WERI-Rb-1 (cell line): ENCODE measurements around the gene PIEZO2.
A peak's percentile ranks its signal among the peaks of the same experiment; 100 is the strongest.
"Not testable (repeated sequence)": the region's sequence is repeated elsewhere in the genome, so short reads cannot be mapped to it uniquely, and the experiment has no call there.

Source experiments
- DNase-seq: peaks from one replicate; pipeline ENCODE4 v3.0.0-alpha.2; 2020
- H3K27ac ChIP-seq: fragments of 250-450 bp; sonication (Bioruptor Pico); 2 replicates; pipeline ENCODE4 v1.5.1; 2020; ENCODE audit warnings: mild to moderate bottlenecking, moderate library complexity
- H3K27me3 ChIP-seq: fragments of 250-450 bp; sonication (Bioruptor Pico); 2 replicates; pipeline ENCODE4 v1.5.1; 2021; ENCODE audit warnings: mild to moderate bottlenecking, low read depth, moderate library complexity; ENCODE audit not compliant: insufficient read depth, severe bottlenecking
- H3K36me3 ChIP-seq: fragments of 250-450 bp; sonication (Bioruptor Pico); 2 replicates; pipeline ENCODE4 v1.5.1; 2020; ENCODE audit warnings: mild to moderate bottlenecking, moderate library complexity
- H3K4me3 ChIP-seq: 2 replicates; pipeline ENCODE4 v1.5.1; 2011; ENCODE audit warnings: low read depth, mild to moderate bottlenecking, control low read depth, low read length
- H3K9me3 ChIP-seq: fragments of 250-450 bp; sonication (Bioruptor Pico); 2 replicates; pipeline ENCODE4 v1.5.1; 2021; ENCODE audit warnings: mild to moderate bottlenecking, moderate library complexity; ENCODE audit not compliant: severe bottlenecking
- TF ChIP-seq, protein P1 (sequence below): IDR thresholded peaks from 2 replicates; pipeline ENCODE4 v1.5.1; 2011; ENCODE audit warnings: low read depth, mild to moderate bottlenecking, control low read depth, inconsistent platforms, low read length

The PIEZO2 gene

GRCh38 chr18:11149441-11150270 is at the start of gene PIEZO2:
Gene PIEZO2 (minus strand): TSS chr18:11149569. CDS start chr18:11148588, 981 bp downstream.
- peaks cover 35% of the 10 kb centered on the region for H3K27me3 ChIP-seq
- no peak within 1 kb of the TSS for H3K27ac ChIP-seq
- H3K36me3 ChIP-seq, result no peaks in the 10 kb centered on the region
- TF ChIP-seq, protein P1, sequence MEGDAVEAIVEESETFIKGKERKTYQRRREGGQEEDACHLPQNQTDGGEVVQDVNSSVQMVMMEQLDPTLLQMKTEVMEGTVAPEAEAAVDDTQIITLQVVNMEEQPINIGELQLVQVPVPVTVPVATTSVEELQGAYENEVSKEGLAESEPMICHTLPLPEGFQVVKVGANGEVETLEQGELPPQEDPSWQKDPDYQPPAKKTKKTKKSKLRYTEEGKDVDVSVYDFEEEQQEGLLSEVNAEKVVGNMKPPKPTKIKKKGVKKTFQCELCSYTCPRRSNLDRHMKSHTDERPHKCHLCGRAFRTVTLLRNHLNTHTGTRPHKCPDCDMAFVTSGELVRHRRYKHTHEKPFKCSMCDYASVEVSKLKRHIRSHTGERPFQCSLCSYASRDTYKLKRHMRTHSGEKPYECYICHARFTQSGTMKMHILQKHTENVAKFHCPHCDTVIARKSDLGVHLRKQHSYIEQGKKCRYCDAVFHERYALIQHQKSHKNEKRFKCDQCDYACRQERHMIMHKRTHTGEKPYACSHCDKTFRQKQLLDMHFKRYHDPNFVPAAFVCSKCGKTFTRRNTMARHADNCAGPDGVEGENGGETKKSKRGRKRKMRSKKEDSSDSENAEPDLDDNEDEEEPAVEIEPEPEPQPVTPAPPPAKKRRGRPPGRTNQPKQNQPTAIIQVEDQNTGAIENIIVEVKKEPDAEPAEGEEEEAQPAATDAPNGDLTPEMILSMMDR, result no peak
- H3K9me3 ChIP-seq, result no peaks in the 10 kb centered on the region
- DNase-seq, result peak; percentile 74
- H3K4me3 ChIP-seq, result peak within 1 kb of the TSS; percentile 44

GRCh38 chr18:11183637-11184036 is 34.3 kb upstream of the PIEZO2 start:
- no peaks in the 10 kb centered on the region for H3K27me3 ChIP-seq
- DNase-seq, result no peak
- TF ChIP-seq, protein P1, result no peak
- no peak overlapping the region for H3K27ac ChIP-seq
- H3K4me3 ChIP-seq, result no peak overlapping the region
- H3K36me3 ChIP-seq, result no peaks in the 10 kb centered on the region
- no peaks in the 10 kb centered on the region for H3K9me3 ChIP-seq

DNA sequence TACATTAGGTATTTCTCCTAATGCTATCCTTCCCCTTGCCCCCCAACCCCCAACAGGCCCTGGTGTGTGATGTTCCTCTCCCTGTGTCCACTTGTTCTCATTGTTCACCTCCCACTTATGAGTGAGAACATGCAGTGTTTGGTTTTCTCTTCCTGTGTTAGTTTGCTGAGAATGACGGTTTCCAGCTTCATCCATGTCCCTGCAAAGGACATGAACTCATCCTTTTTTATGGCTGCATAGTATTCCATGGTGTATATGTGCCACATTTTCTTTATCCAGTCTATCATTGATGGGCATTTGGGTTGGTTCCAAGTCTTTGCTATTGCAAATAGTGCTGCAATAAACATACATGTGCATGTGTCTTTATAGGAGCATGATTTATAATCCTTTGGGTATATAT is 32.3 kb upstream of the PIEZO2 start:
- not testable (repeated sequence) for H3K36me3 ChIP-seq, H3K27ac ChIP-seq, H3K27me3 ChIP-seq, H3K9me3 ChIP-seq, H3K4me3 ChIP-seq, DNase-seq

DNA sequence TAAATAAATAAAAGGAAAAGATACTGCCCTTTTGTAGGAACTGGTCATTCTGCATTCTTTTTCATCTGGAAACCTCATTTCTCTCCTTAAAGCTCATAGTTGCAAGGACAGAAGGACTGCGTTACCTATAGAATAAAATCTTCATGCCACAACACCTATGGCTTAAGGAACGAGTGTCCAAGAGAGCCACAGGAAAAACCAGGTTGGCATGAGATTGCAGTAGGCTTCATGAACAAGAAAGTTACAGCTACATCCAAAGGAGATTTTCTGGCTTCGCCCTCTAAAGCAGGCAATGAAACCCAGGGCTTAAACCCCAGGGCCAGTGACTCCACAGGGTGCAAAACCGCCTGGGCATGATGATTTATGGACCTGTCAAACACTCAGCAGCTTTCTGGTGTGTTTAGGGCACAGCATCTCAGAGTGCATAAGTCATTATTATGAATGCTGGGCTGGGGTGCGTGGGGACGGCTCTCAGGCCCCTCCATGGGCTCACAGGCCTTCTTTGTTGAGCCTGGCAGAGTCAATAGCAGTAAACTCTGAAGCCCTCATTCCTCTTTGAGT is 30.7 kb upstream of the PIEZO2 start:
- H3K4me3 ChIP-seq, result no peak overlapping the region
- H3K9me3 ChIP-seq, result no peaks in the 10 kb centered on the region
- TF ChIP-seq, protein P1, result no peak
- no peak overlapping the region for H3K27ac ChIP-seq
- H3K27me3 ChIP-seq, result no peaks in the 10 kb centered on the region
- DNase-seq, result no peak
- H3K36me3 ChIP-seq, result no peaks in the 10 kb centered on the region

- Histone ChIP-seq H3K9me3 (no peaks in the 10 kb centered on the region), H3K27me3 (no peaks in the 10 kb centered on the region), H3K36me3 (no peaks in the 10 kb centered on the region), H3K27ac (no peak overlapping the region), H3K4me3 (no peak overlapping the region)
- DNase-seq, result no peak
- TF ChIP-seq, protein P1, result no peak
Observed at GRCh38 chr18:11178951-11179549, 29.7 kb upstream of the PIEZO2 start.

GRCh38 chr18:11177382-11177781 is 28.0 kb upstream of the PIEZO2 start:
- Histone ChIP-seq H3K9me3 (no peaks in the 10 kb centered on the region), H3K27ac (no peak overlapping the region), H3K27me3 (no peaks in the 10 kb centered on the region), H3K4me3 (no peak overlapping the region), H3K36me3 (no peaks in the 10 kb centered on the region)
- TF ChIP-seq, protein P1, result no peak
- DNase-seq, result no peak
